ENCODE data around the gene NUDT3. TPM values are rescaled to one million over a fixed set of nuclear protein-coding genes. Genes with fewer than 3 reads are reported as not detected.

Gene NUDT3
- total RNA-seq, 4 donors from 2014 or later: 9.6 to 27.9 (median 16.9) TPM

- Histone ChIP-seq H3K27ac (peak overlapping the region; percentile 24 to 55 (median 31)), H3K36me3 (no peaks in the 10 kb centered on the region), H3K9me3 (no peaks in the 10 kb centered on the region), H3K27me3 (no peaks in the 10 kb centered on the region), H3K4me3 (no peak overlapping the region), H3K4me1 (peaks cover 0 to 10% (median 2%) of the 10 kb centered on the region in 4 donors)
- intact Hi-C loops (cut with DNase I; ENCODE audit: low total_unique reads): no loop called here
- TF ChIP-seq EP300 (IDR thresholded peaks at IDR 0.05; ENCODE audit: low read depth): no peak
- no peak for TF ChIP-seq POLR2AphosphoS5 (IDR thresholded peaks at IDR 0.05)
- TF ChIP-seq POLR2A (IDR thresholded peaks at IDR 0.05): no peak
- no peak for TF ChIP-seq CTCF (IDR thresholded peaks at IDR 0.05)
- in situ Hi-C loops (cut with MboI; ENCODE audit: low pct_ligation_motif_present in 1 of 4, low pct_unique_long_range_greater_than_20kb in 1 of 4, low sequenced_read_pairs in 3 of 4): no loop called here
- 75 to 90% methylated on average over 1 to 4 of the region's 4 CpGs for WGBS, 2 donors (ENCODE audit: low coverage in 1 of 2)
- no peak for DNase-seq
These were observed 106.9 kb downstream of the NUDT3 start for GRCh38 chr6:34285448-34286164.

- intact Hi-C loops (cut with DNase I; ENCODE audit: low total_unique reads) (no loop called here), in situ Hi-C loops (cut with MboI; ENCODE audit: low pct_ligation_motif_present in 1 of 4, low pct_unique_long_range_greater_than_20kb in 1 of 4, low sequenced_read_pairs in 3 of 4) (no loop called here)
- H3K27me3 ChIP-seq: no peaks in the 10 kb centered on the region
- no peaks in the 10 kb centered on the region for H3K9me3 ChIP-seq
- peaks cover 0 to 10% (median 2%) of the 10 kb centered on the region in 4 donors for H3K4me1 ChIP-seq
- 84 to 90% methylated on average over 1 to 4 of the region's 4 CpGs for WGBS, 2 donors (ENCODE audit: low coverage in 1 of 2)
- no peak for TF ChIP-seq CTCF (IDR thresholded peaks at IDR 0.05)
- no peak for TF ChIP-seq POLR2AphosphoS5 (IDR thresholded peaks at IDR 0.05)
- no peak for TF ChIP-seq POLR2A (IDR thresholded peaks at IDR 0.05)
- no peak for TF ChIP-seq EP300 (IDR thresholded peaks at IDR 0.05; ENCODE audit: low read depth)
- peak overlapping the region; percentile 24 to 55 (median 31) for H3K27ac ChIP-seq
- no peaks in the 10 kb centered on the region for H3K36me3 ChIP-seq
- H3K4me3 ChIP-seq: no peak overlapping the region
- peak; percentile 31 for DNase-seq
These were observed 107.7 kb downstream of the NUDT3 start for GRCh38 chr6:34284563-34285447.

GRCh38 chr6:34281702-34282334 lies 110.7 kb downstream of the NUDT3 start:
- no peak for DNase-seq
- Histone ChIP-seq H3K27ac (no peak overlapping the region), H3K27me3 (no peaks in the 10 kb centered on the region), H3K4me3 (no peak overlapping the region), H3K9me3 (no peaks in the 10 kb centered on the region), H3K4me1 (peaks cover 0 to 10% (median 2%) of the 10 kb centered on the region in 4 donors), H3K36me3 (no peaks in the 10 kb centered on the region)
- TF ChIP-seq EP300 (IDR thresholded peaks at IDR 0.05; ENCODE audit: low read depth) (no peak), POLR2A (IDR thresholded peaks at IDR 0.05) (no peak), CTCF (IDR thresholded peaks at IDR 0.05) (no peak), POLR2AphosphoS5 (IDR thresholded peaks at IDR 0.05) (no peak)
- intact Hi-C loops (cut with DNase I; ENCODE audit: low total_unique reads): no loop called here
- WGBS, 2 donors (ENCODE audit: low coverage in 1 of 2): 79 to 89% methylated on average over 5 to 6 of the region's 6 CpGs
- in situ Hi-C loops (cut with MboI; ENCODE audit: low pct_ligation_motif_present in 1 of 4, low pct_unique_long_range_greater_than_20kb in 1 of 4, low sequenced_read_pairs in 3 of 4): no loop called here

GRCh38 chr6:34280216-34280615 lies 112.3 kb downstream of the NUDT3 start:
- 88 to 91% methylated on average over 1 to 4 of the region's 4 CpGs for WGBS, 2 donors (ENCODE audit: low coverage in 1 of 2)
- Histone ChIP-seq H3K27ac (no peak overlapping the region), H3K4me3 (no peak overlapping the region), H3K27me3 (no peaks in the 10 kb centered on the region), H3K9me3 (no peaks in the 10 kb centered on the region), H3K4me1 (peaks cover 0 to 5% (median 1%) of the 10 kb centered on the region in 4 donors), H3K36me3 (no peaks in the 10 kb centered on the region)
- TF ChIP-seq EP300 (IDR thresholded peaks at IDR 0.05; ENCODE audit: low read depth) (no peak), POLR2AphosphoS5 (IDR thresholded peaks at IDR 0.05) (no peak), POLR2A (IDR thresholded peaks at IDR 0.05) (no peak), CTCF (IDR thresholded peaks at IDR 0.05) (no peak)
- no peak for DNase-seq
- intact Hi-C loops (cut with DNase I; ENCODE audit: low total_unique reads) (no loop called here), in situ Hi-C loops (cut with MboI; ENCODE audit: low pct_ligation_motif_present in 1 of 4, low pct_unique_long_range_greater_than_20kb in 1 of 4, low sequenced_read_pairs in 3 of 4) (no loop called here)

All from transverse colon (tissue), 4 donors.